Lower leg skin (tissue), 4 donors: ENCODE results near the gene CCN5. TPM values are rescaled to one million over a fixed set of nuclear protein-coding genes. Genes with fewer than 3 reads are reported as not detected.

Source experiments
- DNase-seq, 2 donors: peaks; one replicate each; pipeline ENCODE4 v3.0.0-alpha.2; 2019; ENCODE audit warnings: low spot score in 2 of 2
- H3K4me3 ChIP-seq: fragments of 200-600 bp; sonication (generic); 2 replicates; pipeline ENCODE4 v1.5.1; 2017; ENCODE audit warnings: mild to moderate bottlenecking, low read depth; ENCODE audit not compliant: poor library complexity, severe bottlenecking
- POLR2A ChIP-seq, 2 donors: fragments of 450-650 bp; IDR thresholded peaks; one replicate each; pipeline ENCODE4 v1.6.1; 2016 to 2017; ENCODE audit warnings: antibody characterized with exemption in 2 of 2, mild to moderate bottlenecking in 1 of 2, moderate library complexity in 1 of 2
- WGBS, 2 donors: methylation state at CpG; one replicate each; pipeline ENCODE4 v1.1.5; 2018; 5-methylcytosine and 5-hydroxymethylcytosine counted together
- intact Hi-C: fragments of 100-400 bp; cut with DNase I; formaldehyde crosslinking; loops from one replicate; pipeline ENCODE4 v1.15.0; 2023; ENCODE audit warnings: low total_unique reads
- total RNA-seq, 4 donors: library from RNA; depleted of rRNA; stranded (reverse); fragments of >200 nt; gene quantifications; one replicate each; pipeline ENCODE4 v1.1.0, GENCODE V29; 2016
- TF ChIP-seq, protein P1 (sequence below), 3 donors: fragments of 450-650 bp; IDR thresholded peaks; one replicate each; pipeline ENCODE4 v1.5.1; 2016; ENCODE audit warnings: antibody characterized with exemption in 3 of 3, mild to moderate bottlenecking in 3 of 3, moderate library complexity in 2 of 3

Gene CCN5
- total RNA-seq, 4 donors from 2014 or later = 50.8 to 481 (median 81.3) TPM

DNA sequence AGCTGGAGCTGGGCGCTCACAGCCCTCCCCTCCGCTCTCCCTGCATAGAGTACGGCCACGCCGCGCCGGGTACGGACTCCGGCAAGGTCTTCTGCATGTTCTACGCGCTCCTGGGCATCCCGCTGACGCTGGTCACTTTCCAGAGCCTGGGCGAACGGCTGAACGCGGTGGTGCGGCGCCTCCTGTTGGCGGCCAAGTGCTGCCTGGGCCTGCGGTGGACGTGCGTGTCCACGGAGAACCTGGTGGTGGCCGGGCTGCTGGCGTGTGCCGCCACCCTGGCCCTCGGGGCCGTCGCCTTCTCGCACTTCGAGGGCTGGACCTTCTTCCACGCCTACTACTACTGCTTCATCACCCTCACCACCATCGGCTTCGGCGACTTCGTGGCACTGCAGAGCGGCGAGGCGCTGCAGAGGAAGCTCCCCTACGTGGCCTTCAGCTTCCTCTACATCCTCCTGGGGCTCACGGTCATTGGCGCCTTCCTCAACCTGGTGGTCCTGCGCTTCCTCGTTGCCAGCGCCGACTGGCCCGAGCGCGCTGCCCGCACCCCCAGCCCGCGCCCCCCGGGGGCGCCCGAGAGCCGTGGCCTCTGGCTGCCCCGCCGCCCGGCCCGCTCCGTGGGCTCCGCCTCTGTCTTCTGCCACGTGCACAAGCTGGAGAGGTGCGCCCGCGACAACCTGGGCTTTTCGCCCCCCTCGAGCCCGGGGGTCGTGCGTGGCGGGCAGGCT lies 35.1 kb downstream of the CCN5 start:
- intact Hi-C loops = loop anchor here (5.0 kb wide), 1 partner anchor 117 kb away; no protein-coding TSS in a partner anchor
- no peak overlapping the region for H3K4me3 ChIP-seq
- no peak for DNase-seq
- TF ChIP-seq POLR2A (IDR thresholded peaks at IDR 0.05) = no peak
- TF ChIP-seq, protein P1, sequence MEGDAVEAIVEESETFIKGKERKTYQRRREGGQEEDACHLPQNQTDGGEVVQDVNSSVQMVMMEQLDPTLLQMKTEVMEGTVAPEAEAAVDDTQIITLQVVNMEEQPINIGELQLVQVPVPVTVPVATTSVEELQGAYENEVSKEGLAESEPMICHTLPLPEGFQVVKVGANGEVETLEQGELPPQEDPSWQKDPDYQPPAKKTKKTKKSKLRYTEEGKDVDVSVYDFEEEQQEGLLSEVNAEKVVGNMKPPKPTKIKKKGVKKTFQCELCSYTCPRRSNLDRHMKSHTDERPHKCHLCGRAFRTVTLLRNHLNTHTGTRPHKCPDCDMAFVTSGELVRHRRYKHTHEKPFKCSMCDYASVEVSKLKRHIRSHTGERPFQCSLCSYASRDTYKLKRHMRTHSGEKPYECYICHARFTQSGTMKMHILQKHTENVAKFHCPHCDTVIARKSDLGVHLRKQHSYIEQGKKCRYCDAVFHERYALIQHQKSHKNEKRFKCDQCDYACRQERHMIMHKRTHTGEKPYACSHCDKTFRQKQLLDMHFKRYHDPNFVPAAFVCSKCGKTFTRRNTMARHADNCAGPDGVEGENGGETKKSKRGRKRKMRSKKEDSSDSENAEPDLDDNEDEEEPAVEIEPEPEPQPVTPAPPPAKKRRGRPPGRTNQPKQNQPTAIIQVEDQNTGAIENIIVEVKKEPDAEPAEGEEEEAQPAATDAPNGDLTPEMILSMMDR (IDR thresholded peaks at IDR 0.05) = no peak
- WGBS, 2 donors = 61 to 74% methylated on average over 53 to 71 of the region's 73 CpGs

DNA sequence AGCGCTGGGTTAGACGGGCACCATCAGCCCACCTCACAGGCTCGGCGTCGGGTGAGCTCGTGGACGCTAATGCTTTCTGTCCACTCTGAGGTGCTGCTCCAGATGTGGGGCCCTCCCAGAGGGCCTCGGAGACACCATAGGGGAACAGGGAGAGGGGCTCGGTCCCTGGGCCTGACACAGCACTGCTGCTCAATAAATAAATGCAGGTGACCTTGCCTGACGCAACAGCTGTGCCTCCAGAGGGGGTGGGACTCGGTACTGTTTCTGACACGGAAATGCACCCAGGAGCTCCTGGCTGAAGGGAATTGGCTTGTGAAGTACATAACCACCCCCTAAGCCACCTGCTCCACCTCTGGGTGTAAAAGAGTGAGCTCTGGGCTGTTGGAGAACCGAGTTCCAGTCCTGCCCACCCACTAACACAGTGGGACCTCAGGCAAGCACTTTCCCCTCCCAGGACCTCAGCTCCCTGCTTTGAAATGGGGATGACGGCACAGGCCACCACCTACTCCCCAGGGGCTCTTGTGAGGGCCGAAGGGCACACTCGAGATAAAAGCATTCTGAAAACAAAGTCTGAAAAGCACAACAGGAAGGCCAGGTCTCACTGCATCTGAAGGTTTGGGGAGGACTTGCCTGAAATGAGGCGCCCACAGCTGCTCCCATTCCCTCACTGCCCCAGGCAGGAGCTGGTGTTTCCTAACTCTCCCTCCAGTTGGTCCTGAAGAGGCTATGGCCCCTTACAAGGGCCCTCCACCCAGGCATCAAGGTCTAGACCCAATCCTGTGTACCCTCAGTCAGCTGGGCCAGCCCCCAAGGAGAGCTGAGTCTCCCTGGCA lies 37.1 kb downstream of the CCN5 start:
- 62 to 68% methylated on average over 15 to 17 of the region's 17 CpGs for WGBS, 2 donors
- DNase-seq = no peak
- H3K4me3 ChIP-seq = no peak overlapping the region
- intact Hi-C loops = loop anchor here (5.0 kb wide), 1 partner anchor 115 kb away; no protein-coding TSS in a partner anchor
- TF ChIP-seq POLR2A (IDR thresholded peaks at IDR 0.05) = no peak
- TF ChIP-seq, protein P1 (IDR thresholded peaks at IDR 0.05) = no peak

DNA sequence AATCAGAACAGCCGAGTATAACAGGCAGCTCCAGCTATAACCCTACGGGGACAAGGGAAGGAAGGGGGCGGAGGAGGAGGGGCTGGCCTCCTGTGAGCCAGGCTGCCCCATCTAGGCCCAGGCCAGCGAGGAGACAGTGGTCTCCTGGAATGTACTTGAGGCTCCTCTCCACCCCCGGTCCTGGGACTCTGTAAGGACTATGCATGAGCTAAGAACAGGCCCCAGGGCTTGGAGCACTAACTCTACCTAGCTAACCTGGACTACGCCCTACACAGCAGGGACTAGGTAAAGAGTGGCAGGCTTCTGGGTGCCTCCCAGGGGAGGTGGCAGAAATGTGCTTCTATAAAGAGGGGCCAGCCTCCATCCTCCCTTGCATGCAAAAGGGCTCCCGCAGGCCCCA lies 39.4 kb downstream of the CCN5 start:
- intact Hi-C loops = loop anchor here (5.0 kb wide), 1 partner anchor 113 kb away; no protein-coding TSS in a partner anchor
- no peak for TF ChIP-seq POLR2A (IDR thresholded peaks at IDR 0.05)
- TF ChIP-seq, protein P1 (IDR thresholded peaks at IDR 0.05) = no peak
- 42 to 44% methylated on average over 7 of the region's 7 CpGs for WGBS, 2 donors
- DNase-seq = no peak
- no peak overlapping the region for H3K4me3 ChIP-seq

DNA sequence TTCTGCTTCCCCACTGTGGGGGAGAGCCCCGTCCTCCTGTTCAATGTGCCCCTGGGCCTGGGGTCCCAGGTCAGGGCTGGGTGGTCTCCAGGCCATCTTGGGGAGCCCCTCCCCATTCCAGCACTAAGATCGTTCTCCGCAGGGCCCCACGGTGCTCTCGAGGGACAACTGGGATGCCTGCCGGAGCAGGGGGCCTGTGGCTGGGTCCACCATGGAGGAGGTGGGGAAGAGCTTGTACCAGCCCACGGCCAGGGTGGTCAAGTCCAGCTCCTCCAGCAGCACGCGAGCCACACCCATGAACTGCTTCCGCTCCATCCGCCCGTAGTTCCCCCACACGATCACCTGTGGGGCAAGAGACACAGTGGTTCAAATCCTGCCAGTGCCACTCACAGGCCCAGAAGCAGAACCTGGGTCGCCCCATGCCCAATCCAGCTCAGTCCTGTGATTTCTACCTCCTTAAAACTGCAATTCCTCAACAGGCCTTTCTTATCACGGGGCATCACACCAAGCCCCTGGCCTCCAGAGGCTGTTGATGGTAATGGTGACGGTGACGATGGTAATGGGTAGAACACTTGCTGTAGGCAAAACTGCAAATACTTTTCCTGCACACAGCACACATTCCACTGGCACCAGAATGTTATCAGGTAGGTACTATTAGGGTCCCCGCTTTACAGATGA lies 41.0 kb downstream of the CCN5 start:
- intact Hi-C loops = no loop called here
- TF ChIP-seq, protein P1 (IDR thresholded peaks at IDR 0.05) = no peak
- TF ChIP-seq POLR2A (IDR thresholded peaks at IDR 0.05) = no peak
- no peak for DNase-seq
- 81 to 90% methylated on average over 16 to 18 of the region's 18 CpGs for WGBS, 2 donors
- no peak overlapping the region for H3K4me3 ChIP-seq

DNA sequence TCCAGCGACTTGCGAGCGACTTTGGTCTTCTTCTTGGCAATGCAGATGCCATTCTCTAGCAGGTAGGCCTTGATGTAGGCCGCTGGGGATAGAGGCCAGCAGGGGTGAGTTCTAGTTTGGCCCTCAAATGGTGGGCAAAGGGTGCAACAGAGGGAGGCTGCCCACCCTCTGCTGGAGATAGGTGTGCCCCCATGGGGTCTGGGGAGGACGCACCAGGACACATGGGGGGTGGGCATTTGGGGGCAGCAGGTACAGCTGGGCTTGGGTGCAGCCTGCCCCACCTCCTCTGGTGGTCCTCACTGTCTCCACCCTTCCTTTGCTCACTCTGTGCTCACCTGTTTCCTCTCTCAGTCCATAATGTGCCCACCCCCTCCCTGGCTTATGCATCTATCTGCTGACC lies 41.8 kb downstream of the CCN5 start:
- DNase-seq = no peak
- 92 to 97% methylated on average over 5 of the region's 5 CpGs for whole genome bisulfite sequencing, 2 donors
- intact Hi-C loops = no loop called here

More for the DNA sequence above, 41.8 kb downstream of the CCN5 start:
- no peak for TF ChIP-seq POLR2A (IDR thresholded peaks at IDR 0.05)
- TF ChIP-seq, protein P1 (IDR thresholded peaks at IDR 0.05) = no peak
- H3K4me3 ChIP-seq = no peak overlapping the region
